Measurements from ENCODE around the gene KRT75.

The KRT75 gene

DNA sequence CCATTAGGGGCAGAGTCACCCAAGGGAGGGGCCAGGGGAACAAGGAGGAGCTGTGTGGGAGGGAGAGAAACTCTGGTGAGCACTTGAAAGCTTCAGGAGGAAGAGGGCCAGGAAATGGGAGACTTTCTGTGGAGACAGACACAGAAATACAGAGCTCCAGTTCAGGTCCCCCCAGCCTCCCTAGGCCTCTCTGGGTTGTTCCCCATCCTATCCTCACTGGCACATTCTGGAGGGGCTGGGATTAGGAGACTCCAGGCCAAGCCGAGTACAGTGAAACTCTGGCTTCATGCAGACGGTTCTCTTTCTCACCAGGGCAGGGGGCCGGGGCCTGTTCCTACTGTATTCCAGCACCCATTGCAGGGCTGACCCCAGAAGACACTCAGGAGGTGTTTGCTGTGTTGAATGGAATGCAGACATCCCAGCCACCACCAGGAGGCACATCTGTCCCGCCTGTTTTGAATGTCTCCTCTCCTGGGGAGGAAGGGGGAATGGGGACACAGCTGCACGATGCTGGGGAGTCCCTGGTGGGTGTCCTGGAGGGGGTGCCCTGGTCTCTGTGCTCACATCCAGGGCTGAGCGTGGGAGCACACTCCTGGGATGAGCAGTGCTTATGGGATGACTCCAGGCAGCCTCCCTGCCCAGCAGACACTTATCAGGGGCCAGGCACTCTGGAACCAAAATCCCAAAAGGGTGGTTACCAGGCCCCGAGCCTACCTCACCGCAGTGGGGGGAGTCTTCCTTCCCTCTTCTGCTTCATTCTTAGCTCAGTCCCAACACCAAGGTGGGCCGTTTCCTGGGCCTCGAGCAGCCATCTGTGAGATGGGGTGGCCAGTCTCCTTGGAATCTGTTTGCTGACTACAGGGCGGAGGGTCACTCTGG, 43.2 kb downstream of the KRT75 start (continued):
- TF ChIP-seq SALL2 (tag by site-specific recombination; IDR thresholded peaks at IDR 0.05; ENCODE audit: borderline replicate concordance) (no peak), HOXD13 (CRISPR knock-in tag; IDR thresholded peaks at IDR 0.05; ENCODE audit: borderline replicate concordance) (no peak), ZNF548 (tag by site-specific recombination; IDR thresholded peaks at IDR 0.05) (no peak), ZNF624 (tag by site-specific recombination; IDR thresholded peaks at IDR 0.05) (no peak), ZNF391 (tag by site-specific recombination; IDR thresholded peaks at IDR 0.05; ENCODE audit: borderline replicate concordance, low read depth) (no peak), GLIS1 (tag by site-specific recombination; IDR thresholded peaks at IDR 0.05) (peak; percentile 53; the same call in 1 of the 2 replicates), YY2 (tag by site-specific recombination; IDR thresholded peaks at IDR 0.05) (no peak), ZNF596 (tag by site-specific recombination; IDR thresholded peaks at IDR 0.05) (no peak), ZNF394 (tag by site-specific recombination; IDR thresholded peaks at IDR 0.05; ENCODE audit: borderline replicate concordance) (no peak), ZSCAN30 (tag by site-specific recombination; IDR thresholded peaks at IDR 0.05) (no peak), HOXC10 (CRISPR knock-in tag; IDR thresholded peaks at IDR 0.05) (no peak), ZNF701 (tag by site-specific recombination; IDR thresholded peaks at IDR 0.05) (no peak), ZNF416 (tag by site-specific recombination; IDR thresholded peaks at IDR 0.05) (no peak), PRDM1 (tag by site-specific recombination; IDR thresholded peaks at IDR 0.05) (no peak), ZNF555 (tag by site-specific recombination; conservative IDR thresholded peaks at IDR 0.05) (no peak), ZNF549 (tag by site-specific recombination; IDR thresholded peaks at IDR 0.05) (no peak), ZNF629 (tag by site-specific recombination; IDR thresholded peaks at IDR 0.05) (no peak), EGR2 (tag by site-specific recombination; IDR thresholded peaks at IDR 0.05; ENCODE audit: low read depth) (0 out of 2 replicates have a peak, but pooled peaks have one; percentile 8)
- TF ChIP-seq, protein P1, sequence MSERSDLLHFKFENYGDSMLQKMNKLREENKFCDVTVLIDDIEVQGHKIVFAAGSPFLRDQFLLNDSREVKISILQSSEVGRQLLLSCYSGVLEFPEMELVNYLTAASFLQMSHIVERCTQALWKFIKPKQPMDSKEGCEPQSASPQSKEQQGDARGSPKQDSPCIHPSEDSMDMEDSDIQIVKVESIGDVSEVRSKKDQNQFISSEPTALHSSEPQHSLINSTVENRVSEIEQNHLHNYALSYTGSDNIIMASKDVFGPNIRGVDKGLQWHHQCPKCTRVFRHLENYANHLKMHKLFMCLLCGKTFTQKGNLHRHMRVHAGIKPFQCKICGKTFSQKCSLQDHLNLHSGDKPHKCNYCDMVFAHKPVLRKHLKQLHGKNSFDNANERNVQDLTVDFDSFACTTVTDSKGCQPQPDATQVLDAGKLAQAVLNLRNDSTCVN (tag by site-specific recombination; optimal IDR thresholded peaks at IDR 0.05), result no peak
- TF ChIP-seq, protein P2, sequence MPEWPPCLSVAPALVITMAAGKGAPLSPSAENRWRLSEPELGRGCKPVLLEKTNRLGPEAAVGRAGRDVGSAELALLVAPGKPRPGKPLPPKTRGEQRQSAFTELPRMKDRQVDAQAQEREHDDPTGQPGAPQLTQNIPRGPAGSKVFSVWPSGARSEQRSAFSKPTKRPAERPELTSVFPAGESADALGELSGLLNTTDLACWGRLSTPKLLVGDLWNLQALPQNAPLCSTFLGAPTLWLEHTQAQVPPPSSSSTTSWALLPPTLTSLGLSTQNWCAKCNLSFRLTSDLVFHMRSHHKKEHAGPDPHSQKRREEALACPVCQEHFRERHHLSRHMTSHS (tag by site-specific recombination; IDR thresholded peaks at IDR 0.05), result no peak
- TF ChIP-seq, protein P3, sequence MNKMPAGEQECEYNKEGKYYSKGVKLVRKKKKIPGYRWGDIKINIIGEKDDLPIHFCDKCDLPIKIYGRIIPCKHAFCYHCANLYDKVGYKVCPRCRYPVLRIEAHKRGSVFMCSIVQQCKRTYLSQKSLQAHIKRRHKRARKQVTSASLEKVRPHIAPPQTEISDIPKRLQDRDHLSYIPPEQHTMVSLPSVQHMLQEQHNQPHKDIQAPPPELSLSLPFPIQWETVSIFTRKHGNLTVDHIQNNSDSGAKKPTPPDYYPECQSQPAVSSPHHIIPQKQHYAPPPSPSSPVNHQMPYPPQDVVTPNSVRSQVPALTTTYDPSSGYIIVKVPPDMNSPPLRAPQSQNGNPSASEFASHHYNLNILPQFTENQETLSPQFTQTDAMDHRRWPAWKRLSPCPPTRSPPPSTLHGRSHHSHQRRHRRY (tag by site-specific recombination; IDR thresholded peaks at IDR 0.05), result no peak
- TF ChIP-seq, protein P4, sequence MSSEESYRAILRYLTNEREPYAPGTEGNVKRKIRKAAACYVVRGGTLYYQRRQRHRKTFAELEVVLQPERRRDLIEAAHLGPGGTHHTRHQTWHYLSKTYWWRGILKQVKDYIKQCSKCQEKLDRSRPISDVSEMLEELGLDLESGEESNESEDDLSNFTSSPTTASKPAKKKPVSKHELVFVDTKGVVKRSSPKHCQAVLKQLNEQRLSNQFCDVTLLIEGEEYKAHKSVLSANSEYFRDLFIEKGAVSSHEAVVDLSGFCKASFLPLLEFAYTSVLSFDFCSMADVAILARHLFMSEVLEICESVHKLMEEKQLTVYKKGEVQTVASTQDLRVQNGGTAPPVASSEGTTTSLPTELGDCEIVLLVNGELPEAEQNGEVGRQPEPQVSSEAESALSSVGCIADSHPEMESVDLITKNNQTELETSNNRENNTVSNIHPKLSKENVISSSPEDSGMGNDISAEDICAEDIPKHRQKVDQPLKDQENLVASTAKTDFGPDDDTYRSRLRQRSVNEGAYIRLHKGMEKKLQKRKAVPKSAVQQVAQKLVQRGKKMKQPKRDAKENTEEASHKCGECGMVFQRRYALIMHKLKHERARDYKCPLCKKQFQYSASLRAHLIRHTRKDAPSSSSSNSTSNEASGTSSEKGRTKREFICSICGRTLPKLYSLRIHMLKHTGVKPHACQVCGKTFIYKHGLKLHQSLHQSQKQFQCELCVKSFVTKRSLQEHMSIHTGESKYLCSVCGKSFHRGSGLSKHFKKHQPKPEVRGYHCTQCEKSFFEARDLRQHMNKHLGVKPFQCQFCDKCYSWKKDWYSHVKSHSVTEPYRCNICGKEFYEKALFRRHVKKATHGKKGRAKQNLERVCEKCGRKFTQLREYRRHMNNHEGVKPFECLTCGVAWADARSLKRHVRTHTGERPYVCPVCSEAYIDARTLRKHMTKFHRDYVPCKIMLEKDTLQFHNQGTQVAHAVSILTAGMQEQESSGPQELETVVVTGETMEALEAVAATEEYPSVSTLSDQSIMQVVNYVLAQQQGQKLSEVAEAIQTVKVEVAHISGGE (tag by site-specific recombination; conservative IDR thresholded peaks at IDR 0.05; ENCODE audit: low read depth), result peak; percentile 51; the same call in 1 of the 2 replicates
- TF ChIP-seq, protein P5, sequence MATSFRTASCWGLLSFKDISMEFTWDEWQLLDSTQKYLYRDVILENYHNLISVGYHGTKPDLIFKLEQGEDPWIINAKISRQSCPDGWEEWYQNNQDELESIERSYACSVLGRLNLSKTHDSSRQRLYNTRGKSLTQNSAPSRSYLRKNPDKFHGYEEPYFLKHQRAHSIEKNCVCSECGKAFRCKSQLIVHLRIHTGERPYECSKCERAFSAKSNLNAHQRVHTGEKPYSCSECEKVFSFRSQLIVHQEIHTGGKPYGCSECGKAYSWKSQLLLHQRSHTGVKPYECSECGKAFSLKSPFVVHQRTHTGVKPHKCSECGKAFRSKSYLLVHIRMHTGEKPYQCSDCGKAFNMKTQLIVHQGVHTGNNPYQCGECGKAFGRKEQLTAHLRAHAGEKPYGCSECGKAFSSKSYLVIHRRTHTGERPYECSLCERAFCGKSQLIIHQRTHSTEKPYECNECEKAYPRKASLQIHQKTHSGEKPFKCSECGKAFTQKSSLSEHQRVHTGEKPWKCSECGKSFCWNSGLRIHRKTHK (tag by site-specific recombination; IDR thresholded peaks at IDR 0.05), result no peak
- TF ChIP-seq, protein P6, sequence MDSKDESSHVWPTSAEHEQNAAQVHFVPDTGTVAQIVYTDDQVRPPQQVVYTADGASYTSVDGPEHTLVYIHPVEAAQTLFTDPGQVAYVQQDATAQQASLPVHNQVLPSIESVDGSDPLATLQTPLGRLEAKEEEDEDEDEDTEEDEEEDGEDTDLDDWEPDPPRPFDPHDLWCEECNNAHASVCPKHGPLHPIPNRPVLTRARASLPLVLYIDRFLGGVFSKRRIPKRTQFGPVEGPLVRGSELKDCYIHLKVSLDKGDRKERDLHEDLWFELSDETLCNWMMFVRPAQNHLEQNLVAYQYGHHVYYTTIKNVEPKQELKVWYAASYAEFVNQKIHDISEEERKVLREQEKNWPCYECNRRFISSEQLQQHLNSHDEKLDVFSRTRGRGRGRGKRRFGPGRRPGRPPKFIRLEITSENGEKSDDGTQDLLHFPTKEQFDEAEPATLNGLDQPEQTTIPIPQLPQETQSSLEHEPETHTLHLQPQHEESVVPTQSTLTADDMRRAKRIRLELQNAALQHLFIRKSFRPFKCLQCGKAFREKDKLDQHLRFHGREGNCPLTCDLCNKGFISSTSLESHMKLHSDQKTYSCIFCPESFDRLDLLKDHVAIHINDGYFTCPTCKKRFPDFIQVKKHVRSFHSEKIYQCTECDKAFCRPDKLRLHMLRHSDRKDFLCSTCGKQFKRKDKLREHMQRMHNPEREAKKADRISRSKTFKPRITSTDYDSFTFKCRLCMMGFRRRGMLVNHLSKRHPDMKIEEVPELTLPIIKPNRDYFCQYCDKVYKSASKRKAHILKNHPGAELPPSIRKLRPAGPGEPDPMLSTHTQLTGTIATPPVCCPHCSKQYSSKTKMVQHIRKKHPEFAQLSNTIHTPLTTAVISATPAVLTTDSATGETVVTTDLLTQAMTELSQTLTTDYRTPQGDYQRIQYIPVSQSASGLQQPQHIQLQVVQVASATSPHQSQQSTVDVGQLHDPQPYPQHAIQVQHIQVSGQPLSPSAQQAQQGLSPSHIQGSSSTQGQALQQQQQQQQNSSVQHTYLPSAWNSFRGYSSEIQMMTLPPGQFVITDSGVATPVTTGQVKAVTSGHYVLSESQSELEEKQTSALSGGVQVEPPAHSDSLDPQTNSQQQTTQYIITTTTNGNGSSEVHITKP (tag by site-specific recombination; IDR thresholded peaks at IDR 0.05), result no peak
- TF ChIP-seq, protein P7, sequence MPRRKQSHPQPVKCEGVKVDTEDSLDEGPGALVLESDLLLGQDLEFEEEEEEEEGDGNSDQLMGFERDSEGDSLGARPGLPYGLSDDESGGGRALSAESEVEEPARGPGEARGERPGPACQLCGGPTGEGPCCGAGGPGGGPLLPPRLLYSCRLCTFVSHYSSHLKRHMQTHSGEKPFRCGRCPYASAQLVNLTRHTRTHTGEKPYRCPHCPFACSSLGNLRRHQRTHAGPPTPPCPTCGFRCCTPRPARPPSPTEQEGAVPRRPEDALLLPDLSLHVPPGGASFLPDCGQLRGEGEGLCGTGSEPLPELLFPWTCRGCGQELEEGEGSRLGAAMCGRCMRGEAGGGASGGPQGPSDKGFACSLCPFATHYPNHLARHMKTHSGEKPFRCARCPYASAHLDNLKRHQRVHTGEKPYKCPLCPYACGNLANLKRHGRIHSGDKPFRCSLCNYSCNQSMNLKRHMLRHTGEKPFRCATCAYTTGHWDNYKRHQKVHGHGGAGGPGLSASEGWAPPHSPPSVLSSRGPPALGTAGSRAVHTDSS (tag by site-specific recombination; IDR thresholded peaks at IDR 0.05), result no peak

Data from HEK293 (cell line).